ENCODE results near the gene ADARB2. TPM values are rescaled to one million over a fixed set of nuclear protein-coding genes. Genes with fewer than 3 reads are reported as not detected.

The ADARB2 gene
- total and polyA plus RNA-seq, 2 donors (not counting 1 experiment from before 2014, with no cell fraction given), result not detected

DNA sequence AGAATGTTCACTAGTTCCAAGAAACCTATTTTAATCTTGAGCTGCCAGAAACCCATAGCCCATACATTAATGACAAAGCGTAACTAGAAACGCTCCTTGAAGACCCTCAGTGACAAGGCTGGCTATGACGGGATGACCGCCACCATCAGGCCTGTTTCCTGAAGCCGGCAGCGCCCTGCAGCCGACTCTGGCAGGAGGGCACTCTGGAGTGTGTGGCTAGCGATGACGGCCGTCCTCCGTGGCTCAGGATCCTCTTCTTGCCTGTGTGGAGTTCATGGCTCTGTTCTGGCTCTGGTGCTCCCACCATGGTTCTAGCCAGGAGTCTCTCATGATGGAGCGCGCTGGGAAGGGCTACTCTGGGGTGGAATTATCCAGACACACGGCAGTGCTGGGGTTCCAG is 224.1 kb downstream of the ADARB2 start:
- H3K79me2 ChIP-seq (ENCODE audit: control insufficient read depth, insufficient read depth, low read length), result no peaks in the 10 kb centered on the region
- H3K4me2 ChIP-seq (ENCODE audit: extremely low read depth, insufficient read depth, low read length), result no peak overlapping the region
- no peak overlapping the region for H3K27ac ChIP-seq (ENCODE audit: insufficient read depth, low read length)
- no peaks in the 10 kb centered on the region for H4K20me1 ChIP-seq (ENCODE audit: control insufficient read depth, extremely low read depth, insufficient read depth, low read length)
- H3K9ac ChIP-seq (ENCODE audit: insufficient read depth, low read length), result no peak overlapping the region
- no peak for DNase-seq (ENCODE audit: low read depth in 2 of 2)
- no peaks in the 10 kb centered on the region for H3K9me3 ChIP-seq (ENCODE audit: control insufficient read depth, insufficient read depth, low read depth, low read length)
- no peak overlapping the region for H3K4me3 ChIP-seq (replicated peaks in 1 of 4; ENCODE audit: control extremely low read depth in 1 of 4, insufficient read depth in 1 of 4, low read depth in 3 of 4, low read length in 4 of 4)
- no peak overlapping the region for H2AFZ ChIP-seq (ENCODE audit: low read length)
- H3K4me1 ChIP-seq (ENCODE audit: control insufficient read depth, extremely low read depth, insufficient read depth, low read length), result no peaks in the 10 kb centered on the region
- H3K27me3 ChIP-seq (ENCODE audit: control insufficient read depth, insufficient read depth, low read length), result no peaks in the 10 kb centered on the region
- no peaks in the 10 kb centered on the region for H3K36me3 ChIP-seq (ENCODE audit: control insufficient read depth, insufficient read depth, low read length)
- TF ChIP-seq EZH2 (IDR thresholded peaks at IDR 0.05; ENCODE audit: low read length, missing control alignments), result no peak
- TF ChIP-seq, protein P1, sequence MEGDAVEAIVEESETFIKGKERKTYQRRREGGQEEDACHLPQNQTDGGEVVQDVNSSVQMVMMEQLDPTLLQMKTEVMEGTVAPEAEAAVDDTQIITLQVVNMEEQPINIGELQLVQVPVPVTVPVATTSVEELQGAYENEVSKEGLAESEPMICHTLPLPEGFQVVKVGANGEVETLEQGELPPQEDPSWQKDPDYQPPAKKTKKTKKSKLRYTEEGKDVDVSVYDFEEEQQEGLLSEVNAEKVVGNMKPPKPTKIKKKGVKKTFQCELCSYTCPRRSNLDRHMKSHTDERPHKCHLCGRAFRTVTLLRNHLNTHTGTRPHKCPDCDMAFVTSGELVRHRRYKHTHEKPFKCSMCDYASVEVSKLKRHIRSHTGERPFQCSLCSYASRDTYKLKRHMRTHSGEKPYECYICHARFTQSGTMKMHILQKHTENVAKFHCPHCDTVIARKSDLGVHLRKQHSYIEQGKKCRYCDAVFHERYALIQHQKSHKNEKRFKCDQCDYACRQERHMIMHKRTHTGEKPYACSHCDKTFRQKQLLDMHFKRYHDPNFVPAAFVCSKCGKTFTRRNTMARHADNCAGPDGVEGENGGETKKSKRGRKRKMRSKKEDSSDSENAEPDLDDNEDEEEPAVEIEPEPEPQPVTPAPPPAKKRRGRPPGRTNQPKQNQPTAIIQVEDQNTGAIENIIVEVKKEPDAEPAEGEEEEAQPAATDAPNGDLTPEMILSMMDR (conservative IDR thresholded peaks at IDR 0.05 in 1 of 2, IDR thresholded peaks at IDR 0.05 in 1 of 2; ENCODE audit: low read depth in 1 of 2, low read length in 2 of 2), result no peak

DNA sequence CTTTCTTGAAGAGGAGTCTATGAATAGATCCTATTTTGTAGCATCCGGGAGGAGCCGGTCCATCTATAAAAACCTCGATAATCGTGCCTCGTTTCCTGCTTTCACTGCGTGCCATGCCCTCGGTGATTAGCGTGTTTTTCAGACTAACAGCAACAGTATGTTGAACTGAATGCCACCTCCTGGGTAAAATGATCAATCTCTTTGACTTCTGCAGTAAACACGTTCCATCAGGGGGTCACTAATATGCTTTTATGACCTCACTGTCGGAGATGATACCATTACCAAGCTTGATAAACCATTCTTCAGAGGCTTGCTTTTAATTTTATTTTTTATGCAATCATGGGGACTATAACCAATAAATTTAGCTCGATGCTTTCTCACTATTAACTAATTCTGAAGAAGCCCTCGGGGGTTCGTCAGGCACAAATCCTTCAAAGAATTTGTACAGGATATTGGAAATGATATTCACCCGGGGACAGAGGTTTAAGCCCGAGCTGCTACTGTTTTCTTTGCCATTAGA is 228.3 kb downstream of the ADARB2 start:
- no peaks in the 10 kb centered on the region for H3K4me1 ChIP-seq (ENCODE audit: control insufficient read depth, extremely low read depth, insufficient read depth, low read length)
- no peak overlapping the region for H3K27ac ChIP-seq (ENCODE audit: insufficient read depth, low read length)
- H3K4me2 ChIP-seq (ENCODE audit: extremely low read depth, insufficient read depth, low read length), result no peak overlapping the region
- no peak for TF ChIP-seq EZH2 (IDR thresholded peaks at IDR 0.05; ENCODE audit: low read length, missing control alignments)
- TF ChIP-seq, protein P1 (conservative IDR thresholded peaks at IDR 0.05 in 1 of 2, IDR thresholded peaks at IDR 0.05 in 1 of 2; ENCODE audit: low read depth in 1 of 2, low read length in 2 of 2), result no peak
- no peaks in the 10 kb centered on the region for H3K27me3 ChIP-seq (ENCODE audit: control insufficient read depth, insufficient read depth, low read length)
- no peak overlapping the region for H3K9ac ChIP-seq (ENCODE audit: insufficient read depth, low read length)
- H3K4me3 ChIP-seq (replicated peaks in 1 of 4; ENCODE audit: control extremely low read depth in 1 of 4, insufficient read depth in 1 of 4, low read depth in 3 of 4, low read length in 4 of 4), result no peak overlapping the region
- H3K79me2 ChIP-seq (ENCODE audit: control insufficient read depth, insufficient read depth, low read length), result no peaks in the 10 kb centered on the region
- H4K20me1 ChIP-seq (ENCODE audit: control insufficient read depth, extremely low read depth, insufficient read depth, low read length), result no peaks in the 10 kb centered on the region
- no peaks in the 10 kb centered on the region for H3K36me3 ChIP-seq (ENCODE audit: control insufficient read depth, insufficient read depth, low read length)
- H2AFZ ChIP-seq (ENCODE audit: low read length), result no peak overlapping the region
- DNase-seq (ENCODE audit: low read depth in 2 of 2), result no peak
- H3K9me3 ChIP-seq (ENCODE audit: control insufficient read depth, insufficient read depth, low read depth, low read length), result peaks cover 2% of the 10 kb centered on the region

DNA sequence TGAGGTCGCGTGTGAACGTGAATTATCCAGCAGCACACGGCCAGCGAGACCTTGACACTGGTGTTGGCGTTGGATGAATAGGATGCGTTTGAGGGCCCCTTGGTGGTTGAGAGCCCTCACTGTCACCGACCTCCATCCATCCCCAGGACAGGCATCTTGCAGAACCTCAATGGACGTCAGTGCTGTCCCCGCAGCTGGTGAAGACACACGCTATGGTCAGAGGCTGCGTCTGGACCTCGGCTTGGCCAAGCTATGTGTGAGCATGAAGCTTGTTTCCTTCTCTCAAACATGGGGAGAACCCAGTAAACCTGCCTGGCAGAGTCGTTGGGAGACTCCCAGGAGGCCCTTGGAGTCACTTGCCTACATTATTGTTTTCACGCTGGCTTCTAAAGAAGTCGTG is 229.2 kb downstream of the ADARB2 start:
- Histone ChIP-seq H3K4me3 (replicated peaks in 1 of 4; ENCODE audit: control extremely low read depth in 1 of 4, insufficient read depth in 1 of 4, low read depth in 3 of 4, low read length in 4 of 4) (no peak overlapping the region), H4K20me1 (ENCODE audit: control insufficient read depth, extremely low read depth, insufficient read depth, low read length) (no peaks in the 10 kb centered on the region), H3K27ac (ENCODE audit: insufficient read depth, low read length) (no peak overlapping the region), H3K4me1 (ENCODE audit: control insufficient read depth, extremely low read depth, insufficient read depth, low read length) (no peaks in the 10 kb centered on the region), H3K27me3 (ENCODE audit: control insufficient read depth, insufficient read depth, low read length) (no peaks in the 10 kb centered on the region), H3K4me2 (ENCODE audit: extremely low read depth, insufficient read depth, low read length) (no peak overlapping the region), H2AFZ (ENCODE audit: low read length) (no peak overlapping the region), H3K79me2 (ENCODE audit: control insufficient read depth, insufficient read depth, low read length) (no peaks in the 10 kb centered on the region), H3K9ac (ENCODE audit: insufficient read depth, low read length) (no peak overlapping the region), H3K9me3 (ENCODE audit: control insufficient read depth, insufficient read depth, low read depth, low read length) (peaks cover 2% of the 10 kb centered on the region), H3K36me3 (ENCODE audit: control insufficient read depth, insufficient read depth, low read length) (no peaks in the 10 kb centered on the region)
- TF ChIP-seq, protein P1 (conservative IDR thresholded peaks at IDR 0.05 in 1 of 2, IDR thresholded peaks at IDR 0.05 in 1 of 2; ENCODE audit: low read depth in 1 of 2, low read length in 2 of 2), result no peak
- TF ChIP-seq EZH2 (IDR thresholded peaks at IDR 0.05; ENCODE audit: low read length, missing control alignments), result no peak
- DNase-seq (ENCODE audit: low read depth in 2 of 2), result no peak
